Activated naive CD8-positive, alpha-beta T cell treated with anti-CD3 and anti-CD28 coated beads, Interleukin-2, amount 10 ng/mL, durations not matched to agents 7 days and 5 days (primary cell): ENCODE results near the gene PMEL. TPM values are rescaled to one million over a fixed set of nuclear protein-coding genes. Genes with fewer than 3 reads are reported as not detected.

Experiments
- ATAC-seq: fragments of 150-1000 bp; cut with Tn5 transposase; one replicate; pipeline ENCODE4 v1.10.0; 2021; ENCODE audit warnings: low read depth, moderate library complexity
- POLR2A ChIA-PET: fragments of 350-600 bp; sonication (Branson Sonifier 250); formaldehyde crosslinking; loops from one replicate; lab custom pipeline; 2021; ENCODE audit warnings: antibody characterized with exemption; lab: Charles Lee
- DNase-seq: peaks from one replicate; pipeline ENCODE4 v3.0.0; 2021
- H3K27ac Mint-ChIP-seq: one replicate; pipeline ENCODE4 v1.8.0; 2022; ENCODE audit warnings: mild to moderate bottlenecking, mixed read lengths
- H3K27me3 Mint-ChIP-seq: one replicate; pipeline ENCODE4 v1.8.0; 2022; ENCODE audit warnings: mild to moderate bottlenecking, moderate library complexity, mixed read lengths
- H3K36me3 Mint-ChIP-seq: one replicate; pipeline ENCODE4 v1.8.0; 2021; ENCODE audit warnings: mild to moderate bottlenecking, mixed read lengths
- H3K4me1 Mint-ChIP-seq: one replicate; pipeline ENCODE4 v1.8.0; 2021; ENCODE audit warnings: mixed read lengths
- H3K4me3 Mint-ChIP-seq: one replicate; pipeline ENCODE4 v1.8.0; 2022; ENCODE audit warnings: mild to moderate bottlenecking, moderate library complexity, mixed read lengths
- H3K9me3 Mint-ChIP-seq: one replicate; pipeline ENCODE4 v1.8.0; 2021; ENCODE audit warnings: mixed read lengths
- total RNA-seq, 2 experiments: library from RNA; stranded (reverse); gene quantifications; one replicate each; pipeline ENCODE4 v1.2.3, GENCODE V29; 2021

The PMEL gene
- total RNA-seq, 2 experiments from 2014 or later: 0.42 TPM; not detected in 1

DNA sequence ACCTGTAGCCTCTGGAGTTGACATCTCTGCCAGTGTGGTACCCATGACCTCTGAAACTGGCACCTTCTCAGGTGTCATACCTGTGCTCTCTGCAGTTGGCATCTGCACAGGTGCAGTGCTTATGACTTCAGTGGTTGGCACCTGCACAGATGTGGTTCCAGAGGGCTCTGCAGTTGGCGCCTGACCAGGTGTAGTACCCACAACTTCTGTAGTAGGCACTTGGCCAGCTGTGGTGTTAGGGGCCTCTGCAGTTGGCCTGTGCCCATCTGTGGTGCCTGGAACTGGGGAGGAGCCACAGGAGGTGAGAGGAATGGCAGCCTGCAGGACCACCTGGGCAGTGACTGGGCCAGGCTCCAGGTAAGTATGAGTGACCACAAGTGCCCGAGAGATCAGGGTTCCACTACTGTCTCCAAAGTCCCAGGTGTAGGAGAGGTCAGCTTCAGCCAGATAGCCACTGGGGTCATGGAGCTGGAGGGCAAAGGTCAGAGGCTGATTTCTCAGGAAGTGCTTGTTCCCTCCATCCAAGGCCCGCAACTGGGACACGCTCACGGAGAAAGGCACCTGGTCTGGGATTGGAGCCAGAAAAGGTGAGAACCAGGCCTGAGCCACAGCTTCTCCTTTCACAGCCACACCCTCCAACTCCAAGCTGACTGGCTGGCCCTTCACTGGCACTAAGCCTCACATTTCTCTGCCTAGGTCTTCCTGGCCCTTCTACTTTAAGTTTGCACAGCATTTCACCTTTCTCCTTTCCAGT is 8.6 kb downstream of the PMEL start:
- no peaks in the 10 kb centered on the region for H3K9me3 Mint-ChIP-seq
- no peak for DNase-seq
- peak; percentile 4 for ATAC-seq
- no peak overlapping the region for H3K4me3 Mint-ChIP-seq
- peaks cover 10% of the 10 kb centered on the region for H3K4me1 Mint-ChIP-seq
- POLR2A ChIA-PET: interaction anchor here (0.6 to 6.0 kb wide), 7 partner anchors 8 to 94 kb away, joined by 3 to 38 read pairs (median 8); partner anchors contain the start of gene RAB5B
- H3K27ac Mint-ChIP-seq: peak overlapping the region; percentile 46
- H3K27me3 Mint-ChIP-seq: no peaks in the 10 kb centered on the region
- peaks cover 16% of the 10 kb centered on the region for H3K36me3 Mint-ChIP-seq

DNA sequence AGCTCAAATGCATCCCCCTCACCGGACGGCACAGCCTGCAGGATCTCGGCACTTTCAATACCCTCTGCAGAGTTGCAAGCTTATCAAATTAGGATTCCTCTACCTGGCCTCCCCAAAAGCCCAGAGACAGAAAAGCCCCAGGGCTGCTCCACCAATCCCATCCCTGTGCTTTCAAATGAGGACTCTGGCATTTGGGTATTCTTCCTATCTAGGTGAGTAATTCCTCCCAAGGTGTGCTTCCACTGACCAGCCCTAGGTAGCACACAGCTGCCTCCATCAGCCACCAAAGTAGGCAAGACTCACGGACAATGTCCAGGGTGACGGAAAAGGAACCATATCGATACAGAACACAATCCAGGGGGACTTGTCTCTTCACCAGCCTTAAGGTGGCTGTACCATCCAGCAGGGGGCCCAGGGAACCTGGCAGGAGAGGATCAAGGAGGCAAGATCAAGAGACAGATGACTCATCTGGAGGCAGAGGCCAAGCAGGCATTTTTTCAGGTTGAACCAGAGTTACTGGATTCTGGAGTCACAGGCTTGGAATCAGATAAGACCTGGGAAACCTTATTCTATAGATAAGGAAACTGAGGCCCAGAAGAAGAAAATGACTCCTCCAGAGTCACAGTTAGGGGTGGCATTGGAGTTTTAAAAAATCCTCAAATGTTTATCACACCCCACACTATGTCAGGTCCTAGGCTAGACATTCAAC is 9.9 kb downstream of the PMEL start:
- POLR2A ChIA-PET: interaction anchor here (0.6 to 6.0 kb wide), 9 partner anchors 9 to 150 kb away, joined by 3 to 38 read pairs (median 8); partner anchors contain the start of genes DNAJC14 and RAB5B
- DNase-seq (peak; percentile 48), ATAC-seq (peak; percentile 69)
- Mint-ChIP-seq H3K36me3 (peaks cover 26% of the 10 kb centered on the region), H3K27me3 (no peaks in the 10 kb centered on the region), H3K4me3 (no peak overlapping the region), H3K4me1 (peaks cover 13% of the 10 kb centered on the region), H3K27ac (peak overlapping the region; percentile 2), H3K9me3 (no peaks in the 10 kb centered on the region)

DNA sequence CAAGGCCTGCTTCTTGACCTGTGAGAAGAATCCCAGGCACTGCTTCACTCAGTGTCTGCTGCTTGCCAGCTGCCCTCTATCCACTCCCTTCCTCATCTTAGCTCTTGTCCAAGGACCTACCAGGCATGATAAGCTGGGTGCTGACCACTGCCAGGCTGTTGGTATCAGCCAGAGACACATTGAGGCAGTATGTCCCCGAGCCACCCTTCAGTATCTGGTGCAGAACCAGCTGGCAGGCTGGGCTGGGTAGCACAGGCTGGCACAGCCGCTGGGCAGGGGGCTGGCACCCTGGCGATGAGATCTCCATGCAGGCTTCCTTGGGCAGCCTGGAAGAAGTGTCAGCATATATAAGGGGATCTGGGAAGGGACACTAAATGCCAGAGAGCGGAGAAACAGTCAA is 10.5 kb downstream of the PMEL start:
- no peak overlapping the region for H3K4me3 Mint-ChIP-seq
- no peaks in the 10 kb centered on the region for H3K9me3 Mint-ChIP-seq
- DNase-seq (no peak), ATAC-seq (peak; percentile 8)
- no peaks in the 10 kb centered on the region for H3K27me3 Mint-ChIP-seq
- peaks cover 13% of the 10 kb centered on the region for H3K4me1 Mint-ChIP-seq
- no peak overlapping the region for H3K27ac Mint-ChIP-seq
- peaks cover 26% of the 10 kb centered on the region for H3K36me3 Mint-ChIP-seq
- POLR2A ChIA-PET: interaction anchor here (0.6 to 6.0 kb wide), 9 partner anchors 9 to 150 kb away, joined by 3 to 38 read pairs (median 8); partner anchors contain the start of genes DNAJC14 and RAB5B

DNA sequence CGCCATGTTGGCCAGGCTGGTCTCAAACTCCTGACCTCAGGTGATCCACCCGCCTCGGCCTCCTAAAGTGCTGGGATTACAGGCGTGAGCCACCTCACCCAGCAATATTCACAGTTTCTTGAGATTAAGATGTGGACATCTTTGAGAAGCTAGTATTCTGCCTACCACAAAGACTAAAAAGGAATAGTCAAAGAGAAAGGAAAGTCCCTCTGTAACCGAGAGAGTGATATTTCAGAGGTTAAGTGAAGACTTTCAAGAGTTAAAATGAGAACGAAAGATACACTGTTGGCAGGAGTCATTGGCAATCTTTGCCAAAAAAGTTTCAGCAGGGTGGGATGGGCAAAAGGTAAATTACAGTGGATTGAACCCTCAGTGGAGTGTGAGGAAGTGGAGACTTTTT is 19.3 kb downstream of the PMEL start:
- no peak for ATAC-seq
- H3K36me3 Mint-ChIP-seq: peaks cover 50% of the 10 kb centered on the region

DNA sequence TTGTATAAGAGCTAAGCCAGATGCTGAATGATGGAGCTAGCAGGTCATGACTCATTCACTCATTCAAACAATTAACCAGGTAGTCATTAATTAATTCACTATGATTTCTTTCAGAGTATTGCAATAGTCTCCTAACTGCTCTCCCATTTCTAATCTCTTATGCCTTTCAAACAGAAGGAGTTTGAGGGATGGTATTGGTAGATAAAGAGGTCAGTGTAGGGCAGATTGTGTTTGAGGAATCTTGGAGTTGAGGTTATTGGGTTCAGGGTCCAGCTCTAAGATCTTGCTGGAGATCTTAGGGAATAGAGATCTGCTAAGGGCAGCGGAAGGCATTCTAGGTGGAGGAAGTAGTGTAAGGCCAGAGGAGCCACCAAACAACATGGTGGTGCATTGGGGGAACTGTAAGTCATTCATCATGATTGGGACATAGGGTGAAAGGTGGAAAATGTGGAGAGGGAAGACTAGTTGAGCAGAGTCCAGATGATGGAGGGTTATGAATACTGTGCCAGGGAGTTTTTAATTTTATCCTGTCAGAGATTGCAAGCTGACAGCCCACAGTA is 23.2 kb downstream of the PMEL start:
- Mint-ChIP-seq H3K27me3 (no peaks in the 10 kb centered on the region), H3K36me3 (peaks cover 62% of the 10 kb centered on the region), H3K4me1 (peaks cover 47% of the 10 kb centered on the region), H3K9me3 (no peaks in the 10 kb centered on the region), H3K27ac (peak overlapping the region; percentile 30), H3K4me3 (no peak overlapping the region)
- DNase-seq (no peak), ATAC-seq (no peak)
- POLR2A ChIA-PET: interaction anchor here (0.5 to 3.9 kb wide), 5 partner anchors 12 to 81 kb away, joined by 3 to 23 read pairs (median 9); partner anchors contain the start of genes DGKA, PYM1 and RAB5B

More for the DNA sequence above, 19.3 kb downstream of the PMEL start:
- POLR2A ChIA-PET: interaction anchor here (0.7 to 1.8 kb wide), 7 partner anchors 9 to 1595 kb away, joined by 3 to 5 read pairs (median 3); partner anchors contain the start of genes ORMDL2, RAB5B and SARNP
- H3K27ac Mint-ChIP-seq: no peak overlapping the region
- H3K4me3 Mint-ChIP-seq: no peak overlapping the region
- H3K9me3 Mint-ChIP-seq: no peaks in the 10 kb centered on the region
- H3K4me1 Mint-ChIP-seq: peaks cover 19% of the 10 kb centered on the region
- DNase-seq: no peak
- H3K27me3 Mint-ChIP-seq: no peaks in the 10 kb centered on the region

DNA sequence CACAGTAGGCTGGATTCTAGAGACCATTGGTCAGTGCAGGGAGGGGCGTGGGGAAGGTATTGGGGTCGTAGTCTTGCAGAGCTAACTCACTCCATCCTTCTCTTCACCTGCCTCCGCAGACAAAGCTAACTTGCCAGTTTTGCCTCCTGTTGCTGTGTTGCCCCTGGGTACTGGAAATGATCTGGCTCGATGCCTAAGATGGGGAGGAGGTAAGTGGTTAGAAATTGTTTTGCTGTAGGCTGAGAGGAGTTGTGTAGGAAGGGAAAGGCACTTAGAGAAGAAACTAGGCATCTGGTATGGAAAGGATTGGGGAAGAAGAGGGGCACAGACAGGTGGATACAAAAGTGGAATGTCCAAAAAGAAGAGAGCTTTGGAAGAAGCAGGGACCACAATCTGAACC is 23.8 kb downstream of the PMEL start:
- H3K36me3 Mint-ChIP-seq: peaks cover 63% of the 10 kb centered on the region
- POLR2A ChIA-PET: interaction anchor here (1.0 to 3.9 kb wide), 3 partner anchors 12 to 15 kb away, joined by 3 to 23 read pairs (median 8); partner anchors contain the start of gene PYM1
- H3K27ac Mint-ChIP-seq: peak overlapping the region; percentile 6
- H3K27me3 Mint-ChIP-seq: no peaks in the 10 kb centered on the region
- no peaks in the 10 kb centered on the region for H3K9me3 Mint-ChIP-seq
- DNase-seq (no peak), ATAC-seq (no peak)
- peaks cover 53% of the 10 kb centered on the region for H3K4me1 Mint-ChIP-seq
- no peak overlapping the region for H3K4me3 Mint-ChIP-seq

DNA sequence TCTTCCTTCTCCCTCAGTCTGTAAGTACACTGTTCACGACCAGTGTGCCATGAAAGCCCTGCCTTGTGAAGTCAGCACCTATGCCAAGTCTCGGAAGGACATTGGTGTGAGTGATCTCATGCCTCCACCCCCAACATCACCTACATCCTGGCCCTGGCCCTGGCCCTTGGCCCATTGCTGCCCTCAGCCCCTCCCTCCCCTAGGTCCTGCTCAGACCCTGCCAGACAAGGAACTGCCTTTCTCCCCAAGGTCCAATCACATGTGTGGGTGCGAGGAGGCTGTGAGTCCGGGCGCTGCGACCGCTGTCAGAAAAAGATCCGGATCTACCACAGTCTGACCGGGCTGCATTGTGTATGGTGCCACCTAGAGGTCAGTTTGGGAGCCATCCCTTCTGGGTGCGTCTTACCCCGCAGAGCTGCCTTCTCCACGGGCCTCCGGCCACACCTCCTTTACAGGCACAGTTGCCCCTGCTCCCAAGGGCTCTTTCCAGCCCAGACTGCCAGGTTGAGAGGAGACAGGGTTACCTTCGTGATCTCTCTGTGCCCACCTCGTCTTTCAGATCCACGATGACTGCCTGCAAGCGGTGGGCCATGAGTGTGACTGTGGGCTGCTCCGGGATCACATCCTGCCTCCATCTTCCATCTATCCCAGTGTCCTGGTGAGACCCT is 25.6 kb downstream of the PMEL start:
- H3K27ac Mint-ChIP-seq: peak overlapping the region; percentile 81
- no peaks in the 10 kb centered on the region for H3K9me3 Mint-ChIP-seq
- DNase-seq (peak; percentile 78), ATAC-seq (peak; percentile 88)
- H3K27me3 Mint-ChIP-seq: no peaks in the 10 kb centered on the region
- H3K4me1 Mint-ChIP-seq: peaks cover 68% of the 10 kb centered on the region
- H3K4me3 Mint-ChIP-seq: peak overlapping the region; percentile 54
- POLR2A ChIA-PET: interaction anchor here (0.6 to 2.9 kb wide), 14 partner anchors 8 to 201 kb away, joined by 3 to 76 read pairs (median 6); partner anchors contain the start of genes DGKA, DNAJC14, ORMDL2 and PYM1
- peaks cover 64% of the 10 kb centered on the region for H3K36me3 Mint-ChIP-seq

DNA sequence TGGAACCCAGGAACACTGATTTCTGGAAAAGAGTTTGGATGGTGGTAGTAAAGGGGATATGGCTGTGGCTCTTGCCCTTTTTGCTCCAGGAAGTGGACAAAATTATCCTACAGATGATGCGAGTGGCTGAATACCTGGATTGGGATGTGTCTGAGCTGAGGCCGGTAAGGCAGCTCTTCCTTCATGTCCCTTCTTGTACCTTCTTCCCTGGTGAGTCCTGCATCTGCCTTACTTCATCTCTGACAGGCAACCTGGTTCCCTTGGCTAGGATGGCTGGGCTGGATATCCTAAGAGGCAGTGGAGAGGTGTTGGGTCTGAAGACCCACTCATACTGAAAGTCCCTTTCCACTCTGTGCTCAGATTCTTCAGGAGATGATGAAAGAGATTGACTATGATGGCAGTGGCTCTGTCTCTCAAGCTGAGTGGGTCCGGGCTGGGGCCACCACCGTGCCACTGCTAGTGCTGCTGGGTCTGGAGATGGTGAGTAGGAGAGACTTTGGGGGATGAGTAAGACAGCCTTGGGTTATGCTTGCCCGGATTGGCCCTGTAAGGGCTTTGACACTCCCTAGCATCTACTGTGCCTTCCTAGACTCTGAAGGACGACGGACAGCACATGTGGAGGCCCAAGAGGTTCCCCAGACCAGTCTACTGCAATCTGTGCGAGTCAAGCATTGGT is 26.9 kb downstream of the PMEL start:
- DNase-seq (no peak), ATAC-seq (no peak)
- POLR2A ChIA-PET: interaction anchor here (0.6 to 2.9 kb wide), 11 partner anchors 10 to 1689 kb away, joined by 3 to 76 read pairs (median 6); partner anchors contain the start of genes DGKA, ORMDL2, PYM1 and RAB5B
- H3K4me3 Mint-ChIP-seq: peak overlapping the region; percentile 43
- H3K27ac Mint-ChIP-seq: peak overlapping the region; percentile 79
- H3K27me3 Mint-ChIP-seq: no peaks in the 10 kb centered on the region
- H3K9me3 Mint-ChIP-seq: no peaks in the 10 kb centered on the region
- peaks cover 74% of the 10 kb centered on the region for H3K4me1 Mint-ChIP-seq
- H3K36me3 Mint-ChIP-seq: peaks cover 66% of the 10 kb centered on the region

DNA sequence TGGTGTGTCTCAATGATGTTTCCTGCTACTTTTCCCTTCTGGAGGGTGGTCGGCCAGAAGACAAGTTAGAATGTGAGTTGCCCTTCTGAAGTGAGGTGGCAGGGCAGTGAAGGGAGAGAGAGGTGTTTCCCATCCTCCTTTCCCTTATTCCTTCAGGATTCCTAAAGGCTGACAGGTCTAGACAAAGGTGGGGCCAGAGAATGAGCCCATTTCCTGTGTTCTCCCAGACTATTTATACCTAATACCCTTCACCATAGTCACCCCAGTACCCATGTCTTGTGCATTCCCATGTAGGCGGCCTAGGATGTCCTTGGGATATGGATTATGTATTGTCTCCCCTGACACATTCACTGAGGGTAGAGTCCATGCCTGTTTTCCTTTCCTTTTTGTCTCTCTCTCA is 27.9 kb downstream of the PMEL start:
- Mint-ChIP-seq H3K9me3 (no peaks in the 10 kb centered on the region), H3K27ac (peak overlapping the region; percentile 79), H3K27me3 (no peaks in the 10 kb centered on the region), H3K36me3 (peaks cover 68% of the 10 kb centered on the region), H3K4me1 (peaks cover 80% of the 10 kb centered on the region), H3K4me3 (no peak overlapping the region)
- DNase-seq: no peak
- POLR2A ChIA-PET: interaction anchor here (1.0 to 3.4 kb wide), 5 partner anchors 11 to 199 kb away, joined by 3 to 76 read pairs (median 7); partner anchors contain the start of genes DGKA, ORMDL2, PYM1 and SARNP
- no peak for ATAC-seq

DNA sequence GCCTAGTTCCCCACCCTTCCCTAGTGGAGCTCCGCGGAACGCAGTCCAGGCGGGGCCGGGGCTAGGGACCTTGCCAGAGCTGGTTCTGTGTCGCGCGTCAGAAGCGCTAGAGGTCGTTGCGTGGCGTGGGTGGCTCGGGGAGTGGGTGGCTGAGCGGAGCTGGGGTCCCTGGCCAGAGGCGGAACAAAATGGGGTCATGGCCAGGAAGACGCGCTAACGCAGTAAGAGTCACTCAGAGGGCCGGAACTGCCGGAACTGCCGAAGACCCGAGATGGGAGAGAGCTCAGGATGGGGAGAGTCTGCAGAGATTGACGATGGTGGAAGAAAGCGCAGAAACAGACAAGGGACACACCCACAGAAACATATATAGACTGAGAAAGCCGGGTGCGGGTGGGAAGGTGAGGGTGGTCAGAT is 30.1 kb downstream of the PMEL start:
- POLR2A ChIA-PET: interaction anchor here (0.6 to 5.5 kb wide), 12 partner anchors 9 to 206 kb away, joined by 3 to 38 read pairs (median 6); partner anchors contain the start of genes CD63, DNAJC14, ORMDL2 and PYM1
- H3K4me3 Mint-ChIP-seq: peak overlapping the region; percentile 98
- no peaks in the 10 kb centered on the region for H3K9me3 Mint-ChIP-seq
- no peaks in the 10 kb centered on the region for H3K27me3 Mint-ChIP-seq
- DNase-seq: peak; percentile 46
- H3K27ac Mint-ChIP-seq: peak overlapping the region; percentile 82
- no peak for ATAC-seq
- peaks cover 67% of the 10 kb centered on the region for H3K4me1 Mint-ChIP-seq
- H3K36me3 Mint-ChIP-seq: peaks cover 65% of the 10 kb centered on the region

DNA sequence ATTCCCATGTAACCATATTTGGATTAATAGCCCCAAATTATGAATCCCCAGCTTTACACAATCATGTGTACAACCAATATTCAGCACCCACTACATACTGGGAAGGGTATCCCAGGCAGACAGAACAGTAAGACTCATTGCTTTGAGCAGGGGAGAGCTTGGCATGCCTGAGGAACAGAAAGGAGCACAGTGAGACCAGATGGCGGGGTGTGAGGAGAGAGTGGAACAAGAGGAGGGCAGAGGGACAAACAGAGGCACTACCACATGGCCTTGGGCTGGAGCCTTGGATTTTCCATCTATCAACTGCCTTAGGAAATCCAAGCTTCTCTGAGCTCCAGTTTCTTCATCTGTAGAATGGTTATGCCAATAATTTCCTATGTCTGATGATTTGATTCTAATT is 31.1 kb downstream of the PMEL start:
- Mint-ChIP-seq H3K4me3 (peak overlapping the region; percentile 98), H3K27ac (peak overlapping the region; percentile 82), H3K36me3 (peaks cover 59% of the 10 kb centered on the region), H3K27me3 (no peaks in the 10 kb centered on the region), H3K9me3 (no peaks in the 10 kb centered on the region), H3K4me1 (peaks cover 65% of the 10 kb centered on the region)
- POLR2A ChIA-PET: interaction anchor here (0.8 to 5.5 kb wide), 8 partner anchors 9 to 206 kb away, joined by 3 to 38 read pairs (median 9); partner anchors contain the start of genes DNAJC14, PYM1 and RAB5B
- ATAC-seq (no peak), DNase-seq (no peak)
